Suppressor macrophage treated with lipopolysaccharide for 4 hours (primary cell): ENCODE data around the gene BLVRB.
"Not testable (repeated sequence)": the region's sequence is repeated elsewhere in the genome, so short reads cannot be mapped to it uniquely, and the experiment has no call there.

Source experiments
- DNase-seq: peaks from one replicate; pipeline ENCODE4 v3.0.0-alpha.2; 2020

BLVRB gene

DNA sequence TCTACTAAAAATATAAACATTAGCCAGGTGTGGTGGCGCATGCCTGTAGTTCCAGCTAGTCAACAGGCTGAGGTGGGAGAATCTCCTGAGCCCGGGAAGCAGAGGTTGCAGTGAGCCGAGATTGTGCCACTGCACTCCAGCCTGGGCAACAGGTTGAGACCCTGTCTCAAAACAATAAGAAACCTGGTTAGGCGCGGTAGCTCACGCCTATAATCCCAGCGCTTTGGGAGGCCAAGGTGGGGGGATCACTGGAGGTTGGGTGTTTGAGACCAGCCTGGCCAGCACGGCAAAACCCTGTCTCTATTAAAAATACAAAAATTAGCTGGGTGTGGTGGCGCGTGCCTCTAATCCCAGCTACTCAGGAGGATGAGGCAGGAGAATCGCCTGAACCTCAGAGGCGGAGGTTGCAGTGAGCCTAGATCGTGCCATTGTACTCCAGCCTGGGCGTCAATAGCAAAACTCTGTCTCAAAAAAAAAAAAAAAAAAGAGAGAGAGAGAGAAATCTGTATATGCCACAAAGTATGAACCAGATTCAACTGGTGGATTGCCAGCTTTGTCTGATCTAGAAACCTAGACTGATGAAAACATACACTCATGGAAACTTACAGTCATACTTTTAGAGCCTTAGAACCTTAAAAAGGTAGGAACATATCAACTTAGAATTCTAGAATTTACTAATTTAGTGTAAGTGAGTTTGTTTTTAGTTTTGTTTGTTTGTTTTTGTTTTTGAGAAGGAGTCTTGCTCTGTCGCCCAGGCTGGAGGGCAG lies 10.5 kb upstream of the BLVRB start:
- not testable (repeated sequence) for DNase-seq

DNA sequence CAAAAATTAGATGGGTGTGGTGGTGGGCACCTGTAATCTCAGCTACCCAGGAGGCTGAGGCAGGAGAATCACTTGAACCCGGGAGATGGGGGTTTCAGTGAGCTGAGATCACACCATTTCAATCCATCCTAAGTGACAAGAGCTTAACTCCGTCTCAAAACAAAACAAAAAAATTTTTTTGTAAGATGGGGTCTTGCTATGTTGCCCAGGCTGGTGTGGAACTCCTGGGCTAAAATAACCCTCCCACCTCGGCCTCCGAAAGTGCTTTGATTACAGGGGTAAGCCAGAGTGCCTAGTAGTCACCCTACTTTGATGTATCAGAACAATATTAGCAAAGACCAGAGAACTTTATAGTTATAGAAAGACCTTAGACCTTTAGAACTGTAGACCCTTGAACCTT lies 9.2 kb upstream of the BLVRB start:
- DNase-seq, result no peak

DNA sequence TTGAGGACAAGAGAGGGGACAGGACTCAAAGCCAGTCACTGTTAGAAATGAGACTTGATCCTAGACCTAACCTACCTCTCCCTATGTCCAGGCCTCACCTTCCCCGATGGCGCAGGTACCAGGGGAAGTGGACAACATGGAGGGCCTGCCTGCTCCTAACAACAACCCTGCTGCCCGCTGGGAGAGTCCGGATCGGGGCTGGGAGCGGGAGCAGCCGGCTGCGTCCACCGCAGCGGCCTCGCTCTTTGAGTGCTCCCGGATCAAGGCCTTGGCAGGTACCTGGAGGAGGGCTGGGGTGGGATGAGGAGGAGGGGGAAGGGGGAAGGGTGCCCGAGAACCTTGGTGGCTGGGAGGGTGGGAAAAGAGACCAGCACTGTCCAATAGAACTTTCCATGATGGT lies 7.0 kb upstream of the BLVRB start:
- DNase-seq, result no peak

DNA sequence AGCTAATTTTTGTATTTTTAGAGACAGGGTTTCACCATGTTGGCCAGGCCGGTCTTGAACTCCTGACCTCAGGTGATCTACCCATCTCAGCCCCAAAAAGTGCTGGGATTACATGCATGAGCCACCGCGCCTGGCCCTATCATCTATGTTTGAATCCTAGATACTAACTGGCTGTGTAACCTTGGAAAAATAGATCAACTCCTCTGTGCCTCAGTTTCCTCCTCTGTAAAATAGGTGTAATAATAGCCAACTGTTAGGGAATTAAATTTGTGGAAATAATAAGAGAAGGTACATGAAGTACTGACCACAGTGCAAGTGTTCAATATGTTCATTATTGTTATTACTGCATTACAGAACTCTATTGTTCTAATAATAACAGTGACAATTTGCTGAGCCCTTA lies 5.6 kb upstream of the BLVRB start:
- DNase-seq, result no peak

DNA sequence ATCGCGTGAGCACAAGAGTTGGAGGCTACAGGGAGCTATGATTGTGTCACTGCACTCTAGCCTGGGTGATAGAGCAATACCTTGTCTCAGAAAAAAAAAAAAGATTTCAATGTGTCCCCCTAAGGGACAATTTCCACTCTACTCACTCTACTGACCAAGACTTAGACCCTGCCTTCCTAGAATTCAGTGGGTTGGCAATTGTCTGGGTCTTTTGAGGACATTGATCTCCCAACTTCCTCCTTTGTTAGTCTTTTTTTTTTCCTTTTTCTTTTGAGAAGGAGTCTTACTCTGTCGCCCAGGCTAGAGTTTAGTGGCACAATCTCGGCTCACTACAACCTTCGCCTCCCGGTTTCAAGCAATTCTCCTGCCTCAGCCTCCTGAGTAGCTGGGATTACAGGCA lies 3.5 kb upstream of the BLVRB start:
- DNase-seq, result peak; percentile 10

DNA sequence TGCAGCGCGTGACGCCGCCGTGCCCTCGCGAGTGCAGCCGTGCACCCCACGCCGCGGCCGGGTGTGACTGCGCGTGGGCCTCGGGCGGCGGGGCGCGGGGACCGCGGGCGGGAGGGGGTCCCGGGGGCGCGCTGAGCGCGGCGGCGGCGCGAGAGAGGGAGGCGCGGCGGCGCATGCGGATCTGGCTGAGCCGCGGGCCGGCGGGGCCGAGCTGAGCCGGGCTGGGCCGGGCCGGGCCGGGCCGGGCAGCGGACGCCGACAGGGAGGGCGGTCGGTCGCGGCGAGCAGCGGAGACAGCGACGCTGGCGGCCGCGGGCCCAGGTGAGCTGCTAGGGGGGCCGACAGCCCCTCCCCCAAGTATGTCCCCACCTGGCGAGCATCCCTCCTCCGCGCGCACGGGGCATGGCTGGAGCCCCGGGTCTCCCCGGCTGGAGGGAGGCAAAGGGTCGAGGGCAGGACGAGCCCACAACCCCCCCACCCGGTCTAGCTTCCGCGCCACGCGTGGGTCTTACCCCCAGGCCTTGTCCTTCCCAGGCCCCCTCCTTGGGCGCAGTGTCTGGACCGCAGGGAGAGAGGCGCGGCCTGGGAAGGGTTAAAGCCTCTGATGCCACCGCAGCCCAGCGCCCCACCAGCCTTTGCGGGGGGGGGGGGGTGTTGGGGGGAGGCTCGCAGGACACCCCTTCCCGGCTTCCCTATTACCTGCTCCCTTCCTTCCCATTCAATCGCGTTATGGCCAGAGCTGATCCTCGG lies 1.6 kb upstream of the BLVRB start, which contains the start of gene SPTBN4:
TSS of gene SPTBN4 (plus strand) at position 17 of the 750 bp plus-strand sequence. CDS start 5,621 bp downstream, outside the sequence.
- no peak for DNase-seq

DNA sequence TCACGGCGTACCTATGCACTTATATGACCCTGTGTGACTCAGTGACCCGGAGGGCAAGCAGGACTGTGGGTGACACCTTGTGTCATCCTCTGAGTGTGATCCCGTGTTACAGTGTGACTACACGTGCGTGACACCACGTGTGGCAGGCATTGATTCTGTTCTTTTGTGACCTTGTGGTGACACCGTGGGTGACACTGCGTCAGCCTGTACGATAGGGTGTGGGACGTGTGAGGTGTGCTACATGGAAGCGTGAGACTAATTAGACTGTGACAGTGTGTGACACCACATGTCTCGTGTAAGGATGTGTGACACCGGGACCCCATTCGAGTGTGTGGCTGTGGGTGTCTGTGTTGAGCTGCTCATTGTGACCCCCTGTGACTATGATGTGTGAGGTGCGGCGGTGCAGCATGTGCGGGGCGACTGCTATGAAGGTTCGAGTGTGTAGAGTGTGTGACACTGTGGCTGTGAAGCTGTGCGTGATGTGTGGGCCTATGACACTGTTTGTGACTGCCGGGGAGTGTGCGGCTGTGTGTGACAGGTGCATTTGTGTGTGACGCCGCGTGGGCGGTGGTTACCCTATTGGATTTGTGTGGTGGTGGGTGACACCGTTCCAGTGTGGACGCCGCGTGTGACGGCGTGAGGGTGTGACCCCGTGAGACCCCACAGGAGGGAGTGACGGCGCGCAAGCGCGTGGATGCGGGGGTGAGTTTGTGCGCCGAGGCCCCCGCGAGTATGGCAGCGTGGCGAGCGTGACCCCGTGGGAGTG lies 857 bp upstream of the BLVRB start:
- peak; percentile 78 for DNase-seq

DNA sequence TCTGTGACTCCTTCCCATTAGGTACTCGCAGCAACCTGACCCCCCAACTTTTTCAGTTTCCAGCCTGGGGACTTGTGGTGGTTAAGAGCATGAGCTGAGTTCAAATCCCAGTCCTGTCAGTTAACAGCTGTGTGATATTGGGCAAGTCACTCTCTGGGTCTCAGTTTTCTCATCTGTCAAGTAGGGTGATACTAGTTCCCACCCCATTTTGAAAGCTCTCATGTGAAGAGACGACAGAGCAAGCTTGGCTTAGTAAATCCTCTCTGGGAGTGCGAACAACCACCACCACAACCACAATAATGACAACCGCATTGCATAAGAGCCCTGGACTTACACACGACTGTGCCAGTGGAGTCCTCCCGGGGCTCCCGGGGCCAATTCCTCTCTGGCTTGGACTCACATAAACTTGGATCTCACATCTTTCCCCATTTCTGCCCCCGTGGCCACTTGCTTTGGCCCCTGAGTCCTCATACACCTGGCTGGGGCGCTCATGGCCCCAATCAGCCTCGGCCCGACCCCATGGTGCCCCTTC lies 454 bp downstream of the BLVRB start:
- DNase-seq, result peak; percentile 85

DNA sequence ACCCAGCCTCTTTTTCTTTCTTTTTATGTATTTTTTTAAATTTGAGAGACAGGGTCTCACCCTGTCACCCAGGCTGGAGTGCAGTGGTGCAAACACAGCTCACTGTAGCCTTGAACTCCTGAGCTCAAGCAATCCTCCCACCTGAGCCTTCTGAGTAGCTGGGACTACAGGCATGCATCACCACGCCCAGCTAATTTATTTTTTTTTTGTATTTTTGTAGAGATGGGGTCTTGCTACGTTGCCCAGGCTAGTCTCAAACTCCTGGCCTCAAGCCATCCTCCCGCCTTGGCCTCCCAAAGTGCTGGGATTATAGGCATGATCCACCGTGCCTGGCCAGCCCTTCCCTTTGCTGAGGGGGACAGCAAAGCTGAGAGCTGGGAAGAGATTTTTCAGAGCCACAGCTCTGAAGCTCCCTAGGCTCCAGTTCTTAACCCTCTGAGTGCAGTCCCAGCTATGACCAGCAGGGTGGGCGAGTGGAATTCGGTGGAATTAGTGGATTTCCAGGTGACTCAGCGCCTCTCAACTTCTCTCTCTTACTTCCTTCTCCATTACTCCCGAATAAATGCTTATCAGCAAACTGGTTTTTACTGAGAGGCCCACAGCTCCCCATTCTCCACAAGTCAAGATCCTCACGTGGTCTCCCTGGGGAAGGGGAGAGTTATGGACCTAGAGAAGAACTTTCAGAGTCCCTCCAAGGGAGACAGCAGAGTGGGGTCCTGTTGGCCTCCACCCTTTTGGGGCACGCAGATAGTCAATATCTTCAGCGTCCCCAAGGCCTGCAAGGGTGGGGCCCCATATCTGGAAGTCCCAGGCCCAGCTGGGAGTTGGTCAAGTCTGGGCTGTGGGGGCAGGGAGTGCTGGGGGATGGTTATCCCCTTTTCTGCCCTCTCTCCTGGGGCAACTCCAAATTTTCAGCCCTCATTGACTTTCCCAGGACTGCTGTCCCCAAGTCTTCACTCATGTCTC lies 1.2 kb downstream of the BLVRB start:
- peak; percentile 95 for DNase-seq

DNA sequence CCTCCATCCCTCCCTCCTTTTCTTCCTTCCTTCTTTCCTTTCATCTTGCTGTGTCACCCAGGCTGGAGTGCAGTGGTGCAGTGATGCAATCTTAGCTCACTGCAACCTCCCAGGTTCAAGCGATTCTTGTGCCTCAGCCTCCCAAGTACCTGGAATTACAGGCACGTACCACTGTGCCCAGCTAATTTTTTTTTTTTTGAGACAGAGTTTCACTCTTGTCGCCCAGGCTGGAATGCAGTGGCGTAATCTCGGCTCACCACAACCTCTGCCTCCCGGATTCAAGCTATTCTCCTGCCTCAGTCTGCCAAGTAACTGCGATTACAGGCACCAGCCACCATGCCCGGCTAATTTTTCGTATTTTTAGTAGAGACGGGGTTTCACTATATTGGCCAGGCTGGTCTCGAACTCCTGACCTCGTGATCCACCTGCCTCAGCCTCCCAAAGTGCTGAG lies 1.9 kb downstream of the BLVRB start:
- DNase-seq, result peak; percentile 13

DNA sequence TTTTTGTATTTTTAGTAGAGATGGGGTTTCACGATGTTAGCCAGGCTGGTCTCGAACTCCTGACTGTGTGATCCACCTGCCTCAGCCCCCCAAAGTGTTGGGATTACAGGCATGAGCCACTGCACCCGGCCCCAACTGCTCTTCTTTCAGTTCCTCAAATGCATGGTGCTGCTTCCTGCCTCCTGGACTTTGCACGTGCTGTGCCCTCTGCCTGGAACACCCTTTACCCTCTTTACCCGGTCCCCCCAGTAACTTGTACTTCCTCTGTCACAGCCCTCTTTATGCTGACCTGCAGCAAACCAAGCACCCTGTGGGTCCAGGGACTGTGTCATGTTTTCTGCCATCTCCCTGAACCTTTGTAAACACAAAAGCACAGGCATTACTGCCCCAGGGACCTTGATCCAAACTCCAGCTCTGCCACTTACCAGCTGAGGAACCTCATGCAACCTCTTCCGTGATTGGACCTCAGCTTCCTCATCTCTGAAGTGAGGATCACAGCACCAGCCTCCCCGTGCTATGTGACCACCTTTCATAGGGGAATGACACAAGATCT lies 3.8 kb downstream of the BLVRB start:
- DNase-seq, result peak; percentile 58

DNA sequence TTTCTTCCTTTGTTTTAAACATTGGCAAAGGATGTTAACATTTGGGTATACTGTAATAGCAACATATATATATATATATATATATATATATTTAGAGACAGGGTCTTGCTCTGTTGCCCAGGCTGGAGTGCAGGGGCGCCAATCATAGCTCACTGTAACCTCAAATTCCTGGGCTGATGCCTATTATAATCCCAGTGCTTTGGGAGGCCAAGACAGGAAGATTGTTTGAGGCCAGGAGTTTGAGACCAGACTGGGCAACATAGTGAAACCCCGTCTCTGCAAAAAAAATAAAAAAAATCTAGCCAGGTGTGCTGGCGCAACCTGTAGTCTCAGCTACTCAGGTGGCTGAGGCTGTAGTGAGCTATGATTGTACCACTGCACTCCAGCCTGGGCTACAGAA lies 5.4 kb downstream of the BLVRB start:
- no peak for DNase-seq

DNA sequence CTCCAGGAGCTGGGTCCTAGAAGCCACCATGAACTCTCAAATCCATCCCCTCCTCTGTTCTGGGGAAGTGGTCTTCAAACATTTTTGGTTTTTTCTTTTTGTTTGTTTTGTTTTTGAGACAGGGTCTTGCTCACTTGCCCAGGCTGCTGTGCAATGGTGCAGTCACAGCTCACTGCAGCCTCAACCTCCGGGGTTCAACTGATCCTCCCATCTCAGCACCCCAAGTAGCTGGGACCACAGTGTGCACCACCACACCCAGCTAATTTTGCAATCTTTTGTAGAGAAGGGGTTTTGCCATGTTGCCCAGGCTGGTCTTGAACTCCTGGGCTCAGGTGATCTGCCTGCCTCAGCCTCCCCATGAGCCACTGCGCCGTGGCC lies 7.0 kb downstream of the BLVRB start:
- DNase-seq, result no peak

DNA sequence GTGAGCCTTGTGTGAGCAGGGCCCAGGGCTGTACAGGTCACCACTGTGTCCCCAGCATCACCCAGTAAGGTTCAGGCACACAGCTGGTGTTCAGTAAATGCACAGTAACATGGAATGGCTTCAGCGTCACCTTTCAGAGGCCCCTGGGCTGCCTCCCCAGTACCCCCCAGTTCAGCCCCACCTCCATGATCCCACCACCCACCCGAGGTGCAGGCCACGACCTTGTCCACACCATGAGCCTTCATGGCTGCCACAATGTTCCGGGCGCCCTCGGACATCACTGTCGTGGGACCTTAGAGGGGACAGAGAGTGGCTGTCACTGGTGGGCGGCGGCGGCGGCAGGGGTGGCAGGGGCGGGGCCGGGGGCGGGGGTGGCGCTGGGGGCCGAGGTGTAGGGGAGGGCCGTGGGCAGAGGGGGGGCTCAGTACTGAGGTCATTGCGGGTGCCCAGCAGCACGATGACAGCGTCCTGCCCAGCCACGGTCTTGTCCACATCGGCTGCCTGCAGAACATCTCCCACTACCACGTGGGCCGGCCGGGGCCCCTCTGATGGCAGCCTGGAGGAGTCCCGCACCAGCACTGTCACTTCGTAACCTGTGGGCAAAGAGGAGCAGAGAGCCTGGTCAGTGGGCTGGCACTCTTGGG lies 7.5 kb downstream of the BLVRB start:
- DNase-seq, result no peak

DNA sequence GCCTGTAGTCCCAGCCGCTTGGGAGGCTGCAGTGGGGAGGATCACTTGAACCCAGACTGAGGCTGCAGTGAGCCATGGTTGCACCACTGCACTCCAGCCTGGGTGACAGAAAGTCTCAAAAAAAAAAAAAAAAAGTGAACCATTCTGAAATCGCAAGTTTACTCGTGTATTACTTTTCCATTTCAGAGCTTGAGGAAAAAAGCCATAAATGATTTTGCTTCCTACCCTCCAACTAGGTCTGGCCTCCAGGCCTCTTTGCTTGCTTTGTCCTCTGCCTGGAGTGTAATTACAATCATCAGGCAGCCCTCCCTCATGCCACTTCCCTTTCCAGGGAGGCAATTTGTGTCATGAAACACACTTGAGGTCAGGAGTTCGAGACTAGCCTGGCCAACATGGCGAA lies 8.5 kb downstream of the BLVRB start:
- no peak for DNase-seq

DNA sequence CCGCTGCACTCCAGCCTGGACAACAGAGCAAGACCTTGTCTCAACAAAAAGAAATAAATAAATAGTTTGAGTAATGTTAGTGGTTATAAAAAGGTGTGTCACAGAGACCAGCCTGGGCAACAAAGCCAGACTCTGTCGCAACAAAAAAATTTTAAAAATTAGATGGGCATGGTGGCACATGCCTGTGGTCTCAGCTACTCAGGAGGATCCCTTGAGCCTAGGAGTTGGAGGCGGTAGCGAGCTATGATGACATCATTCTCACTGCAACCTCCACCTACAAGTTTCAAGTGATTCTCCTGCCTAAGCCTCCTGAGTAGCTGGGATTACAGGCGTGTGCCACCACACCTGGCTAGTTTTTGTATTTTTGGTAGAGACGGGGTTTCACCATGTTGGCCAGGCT lies 11.6 kb downstream of the BLVRB start:
- DNase-seq, result not testable (repeated sequence)

DNA sequence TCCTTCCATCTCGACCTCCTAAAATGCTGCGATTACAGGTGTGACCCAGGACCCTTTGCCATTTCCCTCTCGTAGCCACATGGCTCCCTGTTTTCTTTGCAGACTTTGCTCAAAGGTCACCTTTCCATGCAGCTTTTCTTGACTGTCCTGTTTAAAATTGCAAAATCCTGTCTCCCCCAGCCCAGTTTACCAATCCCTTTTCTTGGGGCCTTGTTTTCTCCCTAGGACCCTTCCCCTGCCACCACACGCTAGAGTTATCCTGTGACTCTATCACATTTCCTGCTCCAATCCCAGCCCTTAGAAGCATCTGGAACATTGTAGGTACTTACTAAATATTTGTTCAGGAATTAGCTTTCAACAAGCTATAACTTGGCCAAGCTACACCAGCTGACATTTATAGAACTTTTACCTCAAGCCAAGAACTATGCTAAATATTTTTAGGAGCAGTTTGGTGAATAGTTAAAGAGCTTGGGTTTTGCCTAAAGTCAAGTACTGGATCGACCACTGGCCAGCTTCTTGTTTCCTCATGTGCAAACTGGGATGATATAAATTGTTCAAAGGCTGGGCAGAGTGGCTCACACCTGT lies 12.3 kb downstream of the BLVRB start:
- DNase-seq, result no peak

DNA sequence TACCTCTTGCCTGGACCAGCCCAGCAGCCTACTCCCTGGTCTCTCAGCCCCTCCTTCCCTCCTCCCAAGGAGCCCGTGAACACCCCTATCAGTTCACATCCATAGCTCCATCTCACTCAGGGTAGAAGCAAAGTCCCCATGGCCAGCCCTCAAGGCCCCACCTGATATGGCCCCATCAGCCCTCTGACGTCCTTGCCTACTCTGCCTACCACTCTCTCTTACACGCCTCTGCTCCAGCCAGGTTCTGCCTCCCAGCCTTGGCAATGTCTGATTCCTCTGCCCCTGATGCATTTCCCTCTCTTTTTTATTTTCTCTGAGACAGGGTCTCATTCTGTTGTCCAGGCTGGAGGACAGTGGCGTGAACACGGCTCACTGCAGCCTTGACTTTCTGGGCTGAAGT lies 13.5 kb downstream of the BLVRB start:
- no peak for DNase-seq

DNA sequence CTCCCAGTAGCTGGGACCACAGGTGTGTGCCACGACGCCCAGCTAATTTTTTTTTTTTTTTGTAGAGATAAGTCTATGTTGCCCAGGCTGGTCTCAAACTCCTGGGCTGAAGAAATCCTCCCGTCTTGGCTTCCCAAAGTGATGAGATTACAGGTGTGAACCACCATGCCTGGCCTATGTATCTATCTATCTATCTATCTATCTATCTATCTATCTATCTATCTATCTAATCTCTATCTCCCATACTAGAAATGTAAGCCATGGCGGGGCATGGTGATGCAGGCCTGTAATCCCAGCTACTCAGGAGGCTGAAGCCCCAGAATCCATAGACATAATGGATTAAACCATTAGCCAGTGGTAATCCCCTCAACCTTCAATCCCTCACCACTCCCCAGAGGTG lies 14.9 kb downstream of the BLVRB start:
- no peak for DNase-seq

DNA sequence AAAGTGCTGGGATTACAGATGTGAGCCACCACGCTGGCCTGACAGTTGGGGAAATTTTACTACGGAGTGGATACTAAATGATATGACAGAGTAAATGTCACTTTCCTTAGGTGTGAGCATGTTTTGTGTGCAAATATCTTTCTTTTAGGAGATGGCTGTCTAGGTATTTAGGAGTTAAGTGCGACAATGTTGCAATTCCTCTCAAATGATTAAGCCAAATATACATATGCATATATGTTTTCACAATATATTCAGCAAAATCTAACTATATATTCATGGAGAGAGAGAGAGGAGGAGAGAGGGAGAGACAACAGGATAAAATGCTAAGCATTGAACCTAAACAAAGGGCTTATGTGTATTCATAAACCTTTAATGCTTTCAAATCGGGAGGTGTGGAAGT lies 16.0 kb downstream of the BLVRB start:
- DNase-seq, result no peak

DNA sequence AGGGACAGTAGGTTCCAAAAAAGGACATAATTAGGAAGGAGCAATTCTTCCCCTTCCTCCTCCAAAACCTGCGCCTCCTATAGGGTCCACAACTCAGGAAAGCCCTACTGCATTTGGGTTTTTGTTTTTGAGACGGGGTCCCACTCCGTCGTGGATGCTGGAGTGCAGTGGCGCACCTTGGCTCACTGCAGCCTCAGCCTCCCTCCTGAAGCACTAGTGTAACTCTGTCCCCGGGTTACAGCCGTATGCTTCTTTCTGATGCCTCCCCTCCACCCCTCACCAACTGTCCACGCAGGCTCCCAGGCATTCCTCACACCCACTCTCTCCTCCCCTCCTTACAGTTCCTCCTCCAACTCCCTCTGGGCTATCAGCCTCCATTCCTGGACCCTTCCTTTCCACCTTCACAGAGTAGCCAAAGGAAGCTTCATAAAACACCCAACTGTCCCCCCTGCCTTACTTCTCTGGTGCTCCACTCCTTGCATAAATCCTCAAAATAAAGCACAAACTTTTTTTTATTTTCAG lies 19.2 kb downstream of the BLVRB start:
- no peak for DNase-seq
